Smooth muscle cell (in vitro differentiated cells): Measurements from ENCODE around the gene TPP1. TPM values are rescaled to one million over a fixed set of nuclear protein-coding genes. Genes with fewer than 3 reads are reported as not detected.

Experiments
- DNase-seq: peaks from one replicate; lab custom pipeline; 2025; ENCODE audit not compliant: unreplicated experiment; lab: John Stamatoyannopoulos, UW
- H2AFZ ChIP-seq: fragments of 200-600 bp; sonication (generic); 2 replicates; pipeline ENCODE4 v1.6.0; 2016; ENCODE audit warnings: antibody characterized with exemption, low read depth, mild to moderate bottlenecking
- H3F3A ChIP-seq: fragments of 200-600 bp; sonication (generic); 2 replicates; pipeline ENCODE4 v1.6.0; 2017; ENCODE audit warnings: antibody characterized with exemption, low read depth
- H3K27ac ChIP-seq: fragments of 200-600 bp; sonication (generic); 2 replicates; pipeline ENCODE4 v1.5.1; 2016; ENCODE audit warnings: low read depth, mild to moderate bottlenecking
- H3K27me3 ChIP-seq: fragments of 200-600 bp; sonication (generic); 2 replicates; pipeline ENCODE4 v1.6.1; 2016; ENCODE audit warnings: low read depth, mild to moderate bottlenecking
- H3K36me3 ChIP-seq: fragments of 200-600 bp; sonication (generic); 2 replicates; pipeline ENCODE4 v1.5.1; 2016; ENCODE audit warnings: low read depth
- H3K4me1 ChIP-seq: fragments of 200-600 bp; sonication (generic); 2 replicates; pipeline ENCODE4 v1.5.1; 2016; ENCODE audit warnings: low read depth
- H3K4me2 ChIP-seq: fragments of 200-600 bp; sonication (generic); 2 replicates; pipeline ENCODE4 v1.6.0; 2016; ENCODE audit warnings: mild to moderate bottlenecking
- H3K4me3 ChIP-seq: fragments of 200-600 bp; sonication (generic); 2 replicates; pipeline ENCODE4 v1.5.1; 2016; ENCODE audit warnings: mild to moderate bottlenecking
- H3K79me2 ChIP-seq: fragments of 200-600 bp; sonication (generic); 2 replicates; pipeline ENCODE4 v1.6.0; 2016; ENCODE audit warnings: low read depth, mild to moderate bottlenecking
- H3K9ac ChIP-seq: fragments of 200-600 bp; sonication (generic); 2 replicates; pipeline ENCODE4 v1.6.0; 2016; ENCODE audit warnings: low read depth
- H3K9me3 ChIP-seq: fragments of 200-600 bp; sonication (generic); replicated peaks from 2 replicates; pipeline ENCODE4 v1.5.1; 2016; ENCODE audit warnings: low read depth
- H4K20me1 ChIP-seq: fragments of 200-600 bp; sonication (generic); 2 replicates; pipeline ENCODE4 v1.6.0; 2016; ENCODE audit warnings: low read depth
- WGBS: methylation state at CpG from one replicate; pipeline ENCODE4 v1.1.7; 2016; ENCODE audit warnings: low lambda C conversion rate; 5-methylcytosine and 5-hydroxymethylcytosine counted together
- polyA plus RNA-seq: library from polyadenylated mRNA; unstranded; fragments of >200 nt; fragmentation: Nextera tagmentation; extraction: Ambion mirVana; gene quantifications from 2 replicates; pipeline ENCODE4 v1.2.1, GENCODE V29; 2016
- total RNA-seq: library from RNA; depleted of rRNA; stranded (reverse); fragments of >200 nt; gene quantifications from 2 replicates; pipeline ENCODE4 v1.2.3, GENCODE V29; 2014
- TF ChIP-seq, protein P1 (sequence below): fragments of 200-600 bp; sonication (generic); IDR thresholded peaks from 2 replicates; pipeline ENCODE4 v1.5.1; 2017; ENCODE audit warnings: borderline replicate concordance, mild to moderate bottlenecking, antibody characterized with exemption; ENCODE audit not compliant: insufficient read depth, poor library complexity, severe bottlenecking

The TPP1 gene
- total and polyA plus RNA-seq, 2 experiments from 2014 or later = 37.3 to 55.4 TPM

DNA sequence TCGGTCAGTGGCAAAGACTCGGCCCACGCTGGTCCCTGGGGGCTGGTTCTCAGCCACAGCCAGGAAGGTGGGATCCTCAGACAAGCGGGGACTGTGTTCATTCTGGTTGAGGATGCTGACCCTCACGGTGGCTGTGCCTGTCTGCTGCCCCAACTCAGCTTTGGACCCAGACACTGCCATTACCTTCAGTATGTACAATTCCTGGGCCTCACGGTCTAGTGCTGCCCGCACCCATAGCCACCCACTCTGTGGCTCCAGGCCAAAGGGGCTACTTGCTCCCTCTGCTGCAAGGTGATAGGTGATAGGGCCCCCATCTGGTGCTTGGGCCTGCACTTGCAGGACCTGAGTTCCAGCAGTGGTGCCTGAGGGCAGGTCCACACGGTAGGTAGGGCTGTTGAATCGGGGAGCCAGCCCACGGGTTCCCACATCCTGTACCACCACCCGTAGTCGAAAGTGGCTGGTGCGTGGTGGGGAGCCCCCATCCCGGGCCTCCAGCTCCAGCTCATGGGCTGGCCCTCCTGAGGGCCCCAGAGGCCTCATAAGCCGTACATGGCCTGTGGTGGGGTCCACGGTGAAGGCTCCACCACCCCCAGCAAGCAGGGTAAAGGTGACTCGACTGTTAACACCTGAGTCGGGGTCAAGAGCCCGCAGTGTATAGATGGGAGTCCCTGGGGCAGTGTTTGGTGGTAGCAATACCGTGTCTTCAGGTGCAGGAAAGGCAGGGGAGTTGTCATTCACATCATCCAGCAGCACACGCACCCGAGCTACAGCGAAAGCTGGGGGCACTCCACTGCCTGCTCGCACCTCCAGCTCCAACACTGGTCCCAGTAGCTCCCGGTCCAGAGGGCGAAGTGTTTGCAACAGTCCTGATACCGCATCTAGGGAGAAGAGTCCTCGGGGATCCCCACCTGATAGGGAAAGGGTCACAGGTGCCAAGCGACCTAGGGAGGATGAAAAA, 13.2 kb upstream of the TPP1 start:
- H3K9ac ChIP-seq = no peak overlapping the region
- H3K36me3 ChIP-seq = no peaks in the 10 kb centered on the region
- no peaks in the 10 kb centered on the region for H3K4me1 ChIP-seq
- TF ChIP-seq, protein P1, sequence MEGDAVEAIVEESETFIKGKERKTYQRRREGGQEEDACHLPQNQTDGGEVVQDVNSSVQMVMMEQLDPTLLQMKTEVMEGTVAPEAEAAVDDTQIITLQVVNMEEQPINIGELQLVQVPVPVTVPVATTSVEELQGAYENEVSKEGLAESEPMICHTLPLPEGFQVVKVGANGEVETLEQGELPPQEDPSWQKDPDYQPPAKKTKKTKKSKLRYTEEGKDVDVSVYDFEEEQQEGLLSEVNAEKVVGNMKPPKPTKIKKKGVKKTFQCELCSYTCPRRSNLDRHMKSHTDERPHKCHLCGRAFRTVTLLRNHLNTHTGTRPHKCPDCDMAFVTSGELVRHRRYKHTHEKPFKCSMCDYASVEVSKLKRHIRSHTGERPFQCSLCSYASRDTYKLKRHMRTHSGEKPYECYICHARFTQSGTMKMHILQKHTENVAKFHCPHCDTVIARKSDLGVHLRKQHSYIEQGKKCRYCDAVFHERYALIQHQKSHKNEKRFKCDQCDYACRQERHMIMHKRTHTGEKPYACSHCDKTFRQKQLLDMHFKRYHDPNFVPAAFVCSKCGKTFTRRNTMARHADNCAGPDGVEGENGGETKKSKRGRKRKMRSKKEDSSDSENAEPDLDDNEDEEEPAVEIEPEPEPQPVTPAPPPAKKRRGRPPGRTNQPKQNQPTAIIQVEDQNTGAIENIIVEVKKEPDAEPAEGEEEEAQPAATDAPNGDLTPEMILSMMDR = no peak
- H3K4me3 ChIP-seq = no peak overlapping the region
- peaks cover 2% of the 10 kb centered on the region for H3K79me2 ChIP-seq
- no peak overlapping the region for H2AFZ ChIP-seq
- no peaks in the 10 kb centered on the region for H3F3A ChIP-seq
- H3K4me2 ChIP-seq = no peak overlapping the region
- no peak for DNase-seq
- no peak overlapping the region for H3K27ac ChIP-seq
- H3K9me3 ChIP-seq = no peaks in the 10 kb centered on the region
- no peaks in the 10 kb centered on the region for H3K27me3 ChIP-seq
- H4K20me1 ChIP-seq = peaks cover 17% of the 10 kb centered on the region
- 95% methylated on average over 29 of the region's 29 CpGs for WGBS

DNA sequence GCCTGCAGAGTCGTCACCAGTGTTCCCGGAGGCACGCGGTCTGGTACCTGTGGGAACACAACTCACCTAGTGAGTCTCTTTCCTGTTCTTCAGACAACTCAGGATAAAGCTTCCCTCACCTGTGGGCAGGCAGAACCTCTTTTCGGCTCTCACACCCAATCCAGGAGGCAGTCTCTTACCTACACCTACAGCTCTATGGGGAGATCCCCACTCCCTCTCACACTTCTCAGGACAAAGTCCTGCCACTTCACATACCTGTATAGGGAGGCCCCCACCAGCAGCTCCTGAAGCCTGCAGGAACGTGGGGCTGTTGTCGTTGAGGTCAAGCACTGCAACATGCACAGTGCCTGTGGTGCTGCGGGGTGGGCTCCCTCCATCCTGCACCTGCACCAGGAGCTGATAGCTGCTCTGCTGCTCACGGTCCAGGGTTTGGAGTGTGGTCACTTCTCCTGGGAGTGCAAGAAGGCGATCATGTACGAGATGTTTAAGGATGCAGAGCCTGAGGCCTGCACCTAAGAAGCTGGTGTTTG, 12.2 kb upstream of the TPP1 start:
- Histone ChIP-seq H4K20me1 (peaks cover 16% of the 10 kb centered on the region), H3K27ac (no peak overlapping the region), H3K4me2 (no peak overlapping the region), H3K9me3 (no peaks in the 10 kb centered on the region), H3K27me3 (no peaks in the 10 kb centered on the region), H3K4me1 (no peaks in the 10 kb centered on the region), H3K36me3 (no peaks in the 10 kb centered on the region), H3F3A (no peaks in the 10 kb centered on the region), H3K79me2 (no peaks in the 10 kb centered on the region), H3K4me3 (no peak overlapping the region), H3K9ac (no peak overlapping the region), H2AFZ (no peak overlapping the region)
- TF ChIP-seq, protein P1 = no peak
- 98% methylated on average over 11 of the region's 11 CpGs for WGBS
- no peak for DNase-seq

DNA sequence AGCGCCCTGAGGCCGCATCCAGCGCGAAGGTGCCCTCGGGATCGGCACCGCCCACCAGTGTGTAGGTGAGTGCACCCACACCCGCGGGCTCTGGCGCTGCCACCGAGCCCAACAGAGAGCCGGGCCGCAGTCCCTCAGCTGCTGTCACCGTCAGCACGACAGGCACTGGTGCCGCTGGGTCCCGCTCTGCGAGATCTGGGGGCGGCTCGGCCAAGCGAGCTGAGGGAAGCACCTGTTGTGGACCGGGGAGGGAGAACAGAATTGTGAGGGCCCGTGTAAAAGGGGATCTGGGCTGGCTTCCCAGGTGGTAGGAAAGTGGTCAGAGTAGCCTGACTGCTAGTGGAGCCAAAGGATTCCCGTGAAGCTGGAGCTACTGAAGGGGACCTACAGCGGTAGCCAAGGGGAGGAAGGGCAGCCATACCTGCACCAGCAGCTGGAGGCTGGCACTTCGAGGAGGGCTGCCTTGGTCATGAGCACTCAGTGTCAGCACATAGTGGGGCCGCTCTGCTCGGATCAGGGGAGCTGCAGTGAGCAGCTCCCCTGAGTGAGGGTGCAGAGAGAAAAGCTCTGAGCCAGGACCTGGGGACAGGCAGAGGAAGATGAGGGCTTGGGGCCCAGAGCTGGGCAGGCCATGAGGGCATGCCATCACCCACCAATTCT, 11.5 kb upstream of the TPP1 start:
- H3K4me1 ChIP-seq = no peaks in the 10 kb centered on the region
- H3K36me3 ChIP-seq = no peaks in the 10 kb centered on the region
- H3K27me3 ChIP-seq = no peaks in the 10 kb centered on the region
- H3K27ac ChIP-seq = no peak overlapping the region
- no peaks in the 10 kb centered on the region for H3K79me2 ChIP-seq
- H3K4me3 ChIP-seq = no peak overlapping the region
- H3F3A ChIP-seq = no peaks in the 10 kb centered on the region
- TF ChIP-seq, protein P1 = no peak
- DNase-seq = no peak
- no peak overlapping the region for H2AFZ ChIP-seq
- no peaks in the 10 kb centered on the region for H3K9me3 ChIP-seq
- H4K20me1 ChIP-seq = peaks cover 15% of the 10 kb centered on the region
- H3K9ac ChIP-seq = no peak overlapping the region
- 59% methylated on average over 28 of the region's 28 CpGs for WGBS
- peak overlapping the region; percentile 59 for H3K4me2 ChIP-seq
